OCI-LY3 (cell line): ENCODE measurements around the gene FAM131A.
"Not testable (repeated sequence)": the region's sequence is repeated elsewhere in the genome, so short reads cannot be mapped to it uniquely, and the experiment has no call there.

Source experiments
- H2AFZ ChIP-seq: fragments of 200-600, 300-600 bp; shearing (Covaris generic); 2 replicates; pipeline ENCODE4 v1.6.0; 2014; ENCODE audit warnings: antibody characterized with exemption, low read depth, low read length
- H3K27ac ChIP-seq: fragments of 200-600, 300-600 bp; sonication (generic); 2 replicates; pipeline ENCODE4 v1.5.1; 2014; ENCODE audit warnings: mild to moderate bottlenecking, low read length, moderate library complexity, mixed read lengths
- H3K27me3 ChIP-seq: fragments of 200-600, 300-600 bp; sonication (generic); 2 replicates; pipeline ENCODE4 v1.6.1; 2014; ENCODE audit warnings: low read depth, low read length, mixed read lengths
- H3K36me3 ChIP-seq: fragments of 200-600, 300-600 bp; sonication (generic); replicated peaks from 2 replicates; pipeline ENCODE3; 2014; ENCODE audit warnings: low read depth, low read length, mixed read lengths
- H3K4me1 ChIP-seq: fragments of 300-600, 200-600 bp; sonication (generic); 2 replicates; pipeline ENCODE4 v1.6.1; 2014; ENCODE audit warnings: low read length, mixed read lengths
- H3K4me2 ChIP-seq: fragments of 200-600, 300-600 bp; sonication (generic); 2 replicates; pipeline ENCODE4 v1.6.1; 2014; ENCODE audit warnings: low read length, mixed read lengths
- H3K4me3 ChIP-seq: fragments of 300-600, 200-600 bp; sonication (generic); 2 replicates; pipeline ENCODE4 v1.5.1; 2014; ENCODE audit warnings: antibody characterized with exemption, mild to moderate bottlenecking, low read length, moderate library complexity
- H3K79me2 ChIP-seq: fragments of 300-600, 200-600 bp; shearing (Covaris generic); 2 replicates; pipeline ENCODE4 v1.6.1; 2014; ENCODE audit warnings: mild to moderate bottlenecking, low read length, mixed read lengths
- H3K9ac ChIP-seq: fragments of 300-600, 200-600 bp; shearing (Covaris generic); 2 replicates; pipeline ENCODE4 v1.6.0; 2014; ENCODE audit warnings: mild to moderate bottlenecking, low read length, moderate library complexity
- H3K9me3 ChIP-seq: fragments of 200-600, 300-600 bp; shearing (Covaris generic); 2 replicates; pipeline ENCODE4 v1.6.1; 2014; ENCODE audit warnings: low read length, mixed read lengths; ENCODE audit not compliant: insufficient read depth
- H4K20me1 ChIP-seq: fragments of 200-600, 300-600 bp; sonication (generic); 2 replicates; pipeline ENCODE4 v1.6.1; 2016; ENCODE audit warnings: low read length, mixed read lengths; ENCODE audit not compliant: insufficient read depth
- CTCF ChIP-seq: fragments of 200-600, 300-600 bp; sonication (generic); IDR thresholded peaks from 2 replicates; pipeline ENCODE4 v1.5.1; 2014; ENCODE audit warnings: antibody characterized with exemption, low read length, low read depth
- EZH2phosphoT487 ChIP-seq: fragments of 200-600 bp; shearing (Covaris generic); IDR thresholded peaks from 2 replicates; pipeline ENCODE4 v1.6.1; 2018; ENCODE audit warnings: antibody characterized with exemption, mixed run types, low read depth

The FAM131A gene

DNA sequence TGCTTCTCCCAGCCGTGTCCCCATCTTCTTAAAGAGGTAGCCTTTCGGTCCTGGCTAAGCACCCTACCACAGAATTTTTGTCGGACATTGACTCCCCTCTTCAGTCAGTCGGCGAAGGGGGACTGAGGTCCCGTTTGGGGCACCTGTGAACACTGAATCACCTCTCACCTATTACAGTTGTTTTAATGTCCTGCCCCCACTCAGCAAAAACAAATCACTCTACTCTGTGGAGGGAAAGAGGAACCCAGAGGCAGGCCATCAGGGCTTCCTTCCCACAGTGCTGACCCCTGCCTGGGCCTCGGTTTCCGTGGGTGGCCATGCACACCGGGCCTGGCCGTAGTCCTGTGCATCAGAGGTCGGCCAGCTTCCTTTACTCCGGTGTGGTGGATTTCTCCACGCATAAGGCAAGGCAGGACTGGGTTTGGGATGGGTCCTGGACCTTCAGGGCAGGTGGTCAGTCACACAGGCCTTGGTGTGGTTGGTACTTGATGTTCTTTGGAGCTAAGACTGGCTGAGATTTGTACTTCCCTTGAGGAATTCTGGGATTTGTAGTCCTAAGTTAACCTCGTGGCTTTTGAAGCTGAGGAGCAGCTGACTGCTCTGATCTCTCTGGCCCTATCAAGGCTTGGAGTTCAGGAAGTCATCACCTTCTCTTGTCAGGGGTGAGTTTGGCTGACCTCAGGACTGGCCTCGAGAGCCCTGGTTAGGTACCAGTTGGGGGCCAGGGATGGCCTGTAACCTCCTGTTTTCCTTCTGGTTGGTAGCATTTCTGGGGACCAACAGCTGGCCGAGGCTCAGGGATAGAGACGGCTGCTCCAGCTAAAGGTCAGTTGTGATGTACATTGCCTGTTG is 627 bp upstream of the FAM131A start:
- Histone ChIP-seq H3K27ac (no peak overlapping the region), H3K79me2 (no peaks in the 10 kb centered on the region), H3K4me3 (peak overlapping the region; percentile 80), H2AFZ (no peak overlapping the region), H4K20me1 (peaks cover 36% of the 10 kb centered on the region), H3K9me3 (no peaks in the 10 kb centered on the region), H3K27me3 (no peaks in the 10 kb centered on the region), H3K36me3 (peaks cover 45% of the 10 kb centered on the region), H3K9ac (0 out of 2 replicates have a peak overlapping the region, but pooled peaks have one; percentile 47), H3K4me1 (peaks cover 4% of the 10 kb centered on the region; the same call in 1 of the 2 replicates), H3K4me2 (peak overlapping the region; percentile 55)
- no peak for TF ChIP-seq CTCF
- TF ChIP-seq EZH2phosphoT487: no peak

GRCh38 chr3:184337981-184338380 is 581 bp downstream of the FAM131A start:
- Histone ChIP-seq H3K9ac (no peak overlapping the region), H3K79me2 (no peaks in the 10 kb centered on the region), H3K4me2 (no peak overlapping the region), H3K9me3 (no peaks in the 10 kb centered on the region), H3K36me3 (peaks cover 33% of the 10 kb centered on the region), H3K27me3 (no peaks in the 10 kb centered on the region), H3K4me1 (peaks cover 4% of the 10 kb centered on the region; the same call in 1 of the 2 replicates), H2AFZ (no peak overlapping the region), H3K27ac (no peak overlapping the region), H3K4me3 (no peak overlapping the region), H4K20me1 (peaks cover 26% of the 10 kb centered on the region)
- no peak for TF ChIP-seq EZH2phosphoT487
- TF ChIP-seq CTCF: no peak

DNA sequence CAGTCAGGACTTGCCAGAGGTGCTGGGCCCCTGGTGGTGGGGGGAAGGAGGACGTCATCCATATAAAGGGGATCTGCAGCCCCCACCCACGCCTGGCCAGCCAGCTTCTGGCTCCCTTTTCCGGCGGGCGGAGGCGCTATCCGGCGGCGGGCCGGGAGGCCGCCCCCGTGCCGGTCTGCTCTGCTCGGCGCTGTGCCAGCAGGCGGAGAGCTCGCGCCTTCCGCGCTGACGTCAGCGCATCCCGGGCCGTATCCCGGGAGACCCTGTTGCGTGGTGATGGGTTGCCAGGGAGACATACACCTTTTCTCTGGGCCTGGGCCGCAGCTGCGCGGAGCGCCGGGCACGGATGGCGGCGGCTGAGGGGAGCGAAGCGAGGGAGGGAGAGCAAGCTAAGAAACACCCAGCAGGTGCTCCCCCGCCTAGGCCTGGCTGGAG is 1.1 kb downstream of the FAM131A start:
- H4K20me1 ChIP-seq: peaks cover 21% of the 10 kb centered on the region
- no peak overlapping the region for H3K27ac ChIP-seq
- no peaks in the 10 kb centered on the region for H3K9me3 ChIP-seq
- no peak overlapping the region for H3K9ac ChIP-seq
- H3K4me3 ChIP-seq: no peak overlapping the region
- no peak overlapping the region for H3K4me2 ChIP-seq
- H3K36me3 ChIP-seq: peaks cover 29% of the 10 kb centered on the region
- no peak overlapping the region for H2AFZ ChIP-seq
- H3K27me3 ChIP-seq: no peaks in the 10 kb centered on the region
- no peaks in the 10 kb centered on the region for H3K79me2 ChIP-seq
- no peak for TF ChIP-seq CTCF
- no peak for TF ChIP-seq EZH2phosphoT487
- peaks cover 4% of the 10 kb centered on the region; the same call in 1 of the 2 replicates for H3K4me1 ChIP-seq

GRCh38 chr3:184339001-184339400 is 1.6 kb downstream of the FAM131A start:
- Histone ChIP-seq H3K9ac (no peak overlapping the region), H2AFZ (no peak overlapping the region), H3K27me3 (no peaks in the 10 kb centered on the region), H3K4me3 (no peak overlapping the region), H3K27ac (no peak overlapping the region), H3K9me3 (no peaks in the 10 kb centered on the region), H3K4me1 (peaks cover 4% of the 10 kb centered on the region; the same call in 1 of the 2 replicates), H4K20me1 (peaks cover 16% of the 10 kb centered on the region), H3K4me2 (no peak overlapping the region), H3K79me2 (no peaks in the 10 kb centered on the region), H3K36me3 (peaks cover 24% of the 10 kb centered on the region)
- no peak for TF ChIP-seq EZH2phosphoT487
- TF ChIP-seq CTCF: no peak

DNA sequence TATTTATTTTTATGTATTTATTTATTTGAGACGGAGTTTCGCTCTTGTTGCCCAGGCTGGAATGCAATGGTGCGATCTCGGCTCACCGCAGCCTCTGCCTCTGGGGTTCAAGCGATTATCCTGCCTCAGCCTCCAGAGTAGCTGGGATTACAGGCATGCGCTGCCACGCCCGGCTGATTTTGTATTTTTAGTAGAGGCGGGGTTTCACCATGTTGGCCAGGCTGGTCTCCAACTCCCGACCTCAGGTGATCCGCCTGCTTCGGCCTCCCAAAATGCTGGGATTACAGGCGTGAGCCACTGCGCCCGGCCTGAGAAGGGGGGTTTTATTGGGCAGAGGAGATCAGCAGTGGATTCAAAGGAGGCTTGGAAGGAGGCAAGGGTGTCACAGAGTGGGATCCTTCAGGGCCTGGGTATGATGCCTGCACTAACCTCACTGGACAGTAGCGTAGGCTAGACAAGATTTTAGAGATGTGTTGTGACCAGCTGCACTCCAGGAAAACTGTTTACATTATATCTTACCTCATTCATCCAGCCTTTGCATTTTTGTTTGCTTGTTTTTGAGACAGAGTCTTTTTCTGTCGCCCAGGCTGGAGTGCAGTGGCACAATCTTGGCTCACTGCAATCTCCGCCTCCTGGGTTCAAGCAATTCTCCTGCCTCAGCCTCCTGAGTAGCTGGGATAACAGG is 2.2 kb downstream of the FAM131A start:
- not testable (repeated sequence) for H3K4me3 ChIP-seq, H3K79me2 ChIP-seq, H3K27ac ChIP-seq, H3K9ac ChIP-seq, H3K9me3 ChIP-seq, H3K4me1 ChIP-seq, H3K4me2 ChIP-seq, H2AFZ ChIP-seq, H3K27me3 ChIP-seq
- H4K20me1 ChIP-seq: peaks cover 10% of the 10 kb centered on the region; the same call in 1 of the 2 replicates
- H3K36me3 ChIP-seq: peaks cover 18% of the 10 kb centered on the region
